GM19395 (cell line): ENCODE results near the gene SDK1.

ENCODE experiments used
- ATAC-seq: cut with Tn5 transposase; IDR thresholded peaks from one replicate; pipeline ENCODE4 v1.9.1; 2021; ENCODE audit warnings: mild to moderate bottlenecking, moderate library complexity; ENCODE audit not compliant: unreplicated experiment

Gene SDK1

GRCh38 chr7:3300651-3301448, at the start of gene SDK1:
Gene SDK1 (plus strand): TSS chr7:3301252. CDS start chr7:3301587, 335 bp downstream.
- peak; percentile 91 for ATAC-seq

- no peak for ATAC-seq
Observed at GRCh38 chr7:3254718-3255117, 46.3 kb upstream of the SDK1 start.

GRCh38 chr7:3259711-3260400, 41.2 kb upstream of the SDK1 start:
- ATAC-seq: no peak

GRCh38 chr7:3260401-3260715, 40.7 kb upstream of the SDK1 start:
- ATAC-seq: no peak

GRCh38 chr7:3264693-3265339, 36.2 kb upstream of the SDK1 start:
- ATAC-seq: no peak

- no peak for ATAC-seq
Observed at GRCh38 chr7:3265388-3265787, 35.7 kb upstream of the SDK1 start.

- no peak for ATAC-seq
Observed at GRCh38 chr7:3266240-3266639, 34.8 kb upstream of the SDK1 start.

GRCh38 chr7:3267966-3268690, 32.9 kb upstream of the SDK1 start:
- ATAC-seq: no peak

- no peak for ATAC-seq
Observed at GRCh38 chr7:3270362-3270761, 30.7 kb upstream of the SDK1 start.

- no peak for ATAC-seq
Observed at GRCh38 chr7:3271298-3271697, 29.8 kb upstream of the SDK1 start.

GRCh38 chr7:3272691-3273141, 28.3 kb upstream of the SDK1 start:
- ATAC-seq: no peak

GRCh38 chr7:3274131-3274530, 26.9 kb upstream of the SDK1 start:
- ATAC-seq: no peak

- no peak for ATAC-seq
Observed at GRCh38 chr7:3277604-3278572, 23.2 kb upstream of the SDK1 start.

- ATAC-seq: no peak
Observed at GRCh38 chr7:3279147-3279818, 21.8 kb upstream of the SDK1 start.

- ATAC-seq: no peak
Observed at GRCh38 chr7:3280445-3280844, 20.6 kb upstream of the SDK1 start.

GRCh38 chr7:3280946-3281656, 20.0 kb upstream of the SDK1 start:
- no peak for ATAC-seq

GRCh38 chr7:3282457-3282856, 18.6 kb upstream of the SDK1 start:
- no peak for ATAC-seq

GRCh38 chr7:3283130-3283704, 17.8 kb upstream of the SDK1 start:
- no peak for ATAC-seq

- ATAC-seq: no peak
Observed at GRCh38 chr7:3285652-3286051, 15.4 kb upstream of the SDK1 start.
